ENCODE results near the gene CDC20.

Gene CDC20

DNA sequence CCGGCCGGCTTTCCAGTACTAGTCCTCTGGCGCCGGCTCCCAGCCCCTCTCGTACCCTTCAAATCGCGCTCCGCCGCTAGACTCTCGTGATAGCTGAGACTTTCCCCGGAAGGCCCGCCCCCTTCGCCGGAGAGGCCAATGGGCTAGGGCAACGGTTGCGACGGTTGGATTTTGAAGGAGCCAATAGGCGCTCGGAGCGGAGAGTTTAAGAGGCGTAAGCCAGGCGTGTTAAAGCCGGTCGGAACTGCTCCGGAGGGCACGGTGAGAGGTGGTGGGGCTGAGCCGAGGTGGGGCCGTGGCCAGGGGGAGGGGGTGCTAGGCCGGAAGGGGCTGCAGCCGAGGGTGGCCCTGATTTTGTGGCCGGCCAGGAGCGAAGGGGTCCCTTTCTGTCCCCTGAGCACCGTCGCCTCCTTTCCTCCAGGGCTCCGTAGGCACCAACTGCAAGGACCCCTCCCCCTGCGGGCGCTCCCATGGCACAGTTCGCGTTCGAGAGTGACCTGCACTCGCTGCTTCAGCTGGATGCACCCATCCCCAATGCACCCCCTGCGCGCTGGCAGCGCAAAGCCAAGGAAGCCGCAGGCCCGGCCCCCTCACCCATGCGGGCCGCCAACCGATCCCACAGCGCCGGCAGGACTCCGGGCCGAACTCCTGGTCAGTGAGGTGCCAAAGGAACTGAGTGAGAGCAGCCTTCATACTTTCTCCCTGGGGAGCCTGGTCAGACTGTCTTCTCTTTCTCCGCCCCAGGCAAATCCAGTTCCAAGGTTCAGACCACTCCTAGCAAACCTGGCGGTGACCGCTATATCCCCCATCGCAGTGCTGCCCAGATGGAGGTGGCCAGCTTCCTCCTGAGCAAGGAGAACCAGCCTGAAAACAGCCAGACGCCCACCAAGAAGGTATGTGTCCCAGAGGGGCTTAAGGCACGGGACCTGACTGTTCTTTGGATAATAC is at the start of gene CDC20:
CDC20 (plus strand) TSS at position 236 of the 948 bp plus-strand sequence; CDS start at position 471, 235 bp downstream.
- peak; percentile 91 to 95 for DNase-seq (ENCODE audit: low read depth in 2 of 2)

DNA sequence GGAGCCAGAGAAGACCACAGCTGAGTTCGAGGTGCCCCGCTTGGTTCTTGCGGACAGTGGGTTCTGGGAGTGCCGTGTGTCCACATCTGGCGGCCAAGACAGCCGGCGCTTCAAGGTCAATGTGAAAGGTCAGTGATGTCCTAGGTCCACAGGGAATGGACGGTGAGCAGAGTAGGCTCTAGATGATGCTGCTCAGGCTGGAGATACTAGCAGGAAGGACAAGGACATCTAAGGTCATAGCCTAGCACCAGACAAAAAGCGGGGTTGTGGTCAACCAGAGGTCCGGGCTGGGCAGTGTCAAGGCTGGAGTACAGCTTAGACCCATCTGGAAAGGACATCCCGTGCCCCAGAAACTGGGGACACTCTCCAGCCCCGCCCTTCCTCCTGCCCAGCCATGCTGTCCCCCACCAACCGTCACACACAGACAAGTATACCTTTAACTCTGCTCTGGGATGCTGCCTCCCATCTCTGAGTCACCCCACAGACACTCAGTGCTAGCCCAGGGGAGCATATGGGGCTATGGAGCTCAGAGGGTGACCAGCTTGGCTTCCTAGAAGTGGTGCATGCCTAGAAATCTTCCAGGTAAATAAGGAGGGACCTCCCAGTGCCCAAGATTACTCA is 49.3 kb upstream of the CDC20 start:
- DNase-seq (ENCODE audit: low read depth in 2 of 2): no peak

DNA sequence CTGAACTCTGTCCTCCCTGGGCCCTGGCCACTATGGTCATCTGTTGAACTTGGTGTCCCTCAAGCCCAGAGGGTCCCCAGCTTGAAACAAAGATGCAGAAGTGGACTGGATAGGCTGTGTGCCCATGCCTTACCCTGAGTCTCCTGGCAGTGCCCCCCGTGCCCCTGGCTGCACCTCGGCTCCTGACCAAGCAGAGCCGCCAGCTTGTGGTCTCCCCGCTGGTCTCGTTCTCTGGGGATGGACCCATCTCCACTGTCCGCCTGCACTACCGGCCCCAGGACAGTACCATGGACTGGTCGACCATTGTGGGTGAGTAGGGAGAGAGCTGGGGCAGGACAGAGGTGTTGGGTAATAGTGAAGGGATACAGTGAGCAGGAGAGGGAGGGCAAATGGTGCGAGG is 47.3 kb upstream of the CDC20 start:
- no peak for DNase-seq (ENCODE audit: low read depth in 2 of 2)

DNA sequence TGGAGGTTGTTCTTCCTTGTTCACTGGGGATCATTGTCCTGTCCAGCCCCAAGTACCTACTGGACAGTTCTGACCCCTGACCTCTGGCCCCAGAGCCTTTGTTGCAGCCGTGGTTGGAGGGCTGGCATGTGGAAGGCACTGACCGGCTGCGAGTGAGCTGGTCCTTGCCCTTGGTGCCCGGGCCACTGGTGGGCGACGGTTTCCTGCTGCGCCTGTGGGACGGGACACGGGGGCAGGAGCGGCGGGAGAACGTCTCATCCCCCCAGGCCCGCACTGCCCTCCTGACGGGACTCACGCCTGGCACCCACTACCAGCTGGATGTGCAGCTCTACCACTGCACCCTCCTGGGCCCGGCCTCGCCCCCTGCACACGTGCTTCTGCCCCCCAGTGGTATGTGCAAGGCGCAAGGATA is 46.6 kb upstream of the CDC20 start:
- DNase-seq (ENCODE audit: low read depth in 2 of 2): no peak

DNA sequence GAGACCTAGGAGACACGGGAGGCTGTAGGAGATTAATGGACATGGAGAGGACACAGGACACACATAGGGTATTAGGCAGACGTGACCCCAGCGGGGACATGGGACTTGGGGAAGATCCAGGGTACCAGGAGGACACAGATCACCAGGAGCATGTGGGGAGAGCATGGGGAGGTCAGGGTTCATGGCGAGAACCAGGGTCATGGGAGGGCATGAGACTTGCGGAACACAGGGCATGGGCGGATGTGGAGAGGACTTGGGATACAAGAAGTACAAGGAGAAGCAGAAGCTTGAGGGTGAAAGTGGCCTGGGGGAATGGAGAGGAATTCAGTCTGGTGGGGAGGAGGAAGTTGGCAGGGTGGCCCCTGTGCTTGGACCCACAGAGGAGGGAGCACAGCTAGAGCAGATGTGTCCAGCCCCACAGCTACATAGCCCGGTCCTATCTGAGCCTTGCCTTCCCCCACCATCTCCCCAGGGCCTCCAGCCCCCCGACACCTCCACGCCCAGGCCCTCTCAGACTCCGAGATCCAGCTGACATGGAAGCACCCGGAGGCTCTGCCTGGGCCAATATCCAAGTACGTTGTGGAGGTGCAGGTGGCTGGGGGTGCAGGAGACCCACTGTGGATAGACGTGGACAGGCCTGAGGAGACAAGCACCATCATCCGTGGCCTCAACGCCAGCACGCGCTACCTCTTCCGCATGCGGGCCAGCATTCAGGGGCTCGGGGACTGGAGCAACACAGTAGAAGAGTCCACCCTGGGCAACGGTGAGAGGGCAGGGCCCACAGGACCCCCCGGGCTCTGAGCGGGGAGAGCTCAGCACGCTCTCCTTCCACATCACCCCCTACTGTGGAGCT is 45.9 kb upstream of the CDC20 start:
- DNase-seq (ENCODE audit: low read depth in 2 of 2): no peak

DNA sequence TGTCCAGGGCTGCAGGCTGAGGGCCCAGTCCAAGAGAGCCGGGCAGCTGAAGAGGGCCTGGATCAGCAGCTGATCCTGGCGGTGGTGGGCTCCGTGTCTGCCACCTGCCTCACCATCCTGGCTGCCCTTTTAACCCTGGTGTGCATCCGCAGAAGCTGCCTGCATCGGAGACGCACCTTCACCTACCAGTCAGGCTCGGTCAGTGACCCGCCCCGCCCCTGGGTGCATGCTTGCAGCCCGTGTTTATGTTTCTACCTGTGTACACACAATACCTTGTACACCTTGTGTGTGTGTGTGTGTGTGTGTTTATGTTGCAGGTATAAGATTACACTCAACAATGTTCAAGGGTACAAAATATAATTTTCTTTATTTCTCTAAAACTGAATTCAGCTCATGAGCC is 45.0 kb upstream of the CDC20 start:
- no peak for DNase-seq (ENCODE audit: low read depth in 2 of 2)

DNA sequence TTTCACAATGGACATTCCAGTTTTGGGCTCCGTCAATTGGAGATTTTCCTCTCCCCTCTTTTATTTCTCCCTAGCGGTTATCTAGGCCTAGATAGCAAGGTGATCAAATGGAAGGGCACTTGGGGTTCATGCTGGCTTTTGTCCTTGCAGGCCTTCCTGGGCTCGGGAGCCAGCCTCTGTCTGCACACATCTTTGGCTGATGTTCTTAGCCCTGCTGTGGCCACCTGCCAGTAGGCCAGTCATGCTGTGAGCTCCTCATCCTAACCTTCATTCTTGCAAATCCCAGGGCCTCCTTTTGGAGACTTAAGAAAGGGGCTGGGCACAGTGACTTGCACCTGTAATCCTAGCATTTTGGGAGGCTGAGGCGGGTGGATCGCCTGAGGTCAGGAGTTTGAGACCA is 44.5 kb upstream of the CDC20 start:
- no peak for DNase-seq (ENCODE audit: low read depth in 2 of 2)

DNA sequence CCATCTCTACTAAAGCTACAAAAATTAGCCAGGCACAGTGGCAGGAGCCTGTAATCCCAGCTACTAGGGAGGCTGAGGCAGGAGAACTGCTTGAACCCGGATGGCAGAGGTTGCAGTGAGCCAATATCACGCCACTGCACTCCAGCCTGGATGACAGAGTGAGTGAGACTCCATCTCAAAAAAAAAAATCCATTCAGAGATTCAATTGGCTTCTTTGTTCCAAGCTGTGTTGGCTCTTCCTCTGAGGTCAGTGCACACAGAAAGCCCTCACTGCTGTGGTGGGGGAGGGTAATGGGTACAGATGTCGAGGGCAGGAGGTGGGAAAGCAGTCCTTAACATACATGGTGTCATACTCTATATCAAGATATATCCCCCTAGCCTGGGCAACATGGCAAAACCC is 43.3 kb upstream of the CDC20 start:
- no peak for DNase-seq (ENCODE audit: low read depth in 2 of 2)

DNA sequence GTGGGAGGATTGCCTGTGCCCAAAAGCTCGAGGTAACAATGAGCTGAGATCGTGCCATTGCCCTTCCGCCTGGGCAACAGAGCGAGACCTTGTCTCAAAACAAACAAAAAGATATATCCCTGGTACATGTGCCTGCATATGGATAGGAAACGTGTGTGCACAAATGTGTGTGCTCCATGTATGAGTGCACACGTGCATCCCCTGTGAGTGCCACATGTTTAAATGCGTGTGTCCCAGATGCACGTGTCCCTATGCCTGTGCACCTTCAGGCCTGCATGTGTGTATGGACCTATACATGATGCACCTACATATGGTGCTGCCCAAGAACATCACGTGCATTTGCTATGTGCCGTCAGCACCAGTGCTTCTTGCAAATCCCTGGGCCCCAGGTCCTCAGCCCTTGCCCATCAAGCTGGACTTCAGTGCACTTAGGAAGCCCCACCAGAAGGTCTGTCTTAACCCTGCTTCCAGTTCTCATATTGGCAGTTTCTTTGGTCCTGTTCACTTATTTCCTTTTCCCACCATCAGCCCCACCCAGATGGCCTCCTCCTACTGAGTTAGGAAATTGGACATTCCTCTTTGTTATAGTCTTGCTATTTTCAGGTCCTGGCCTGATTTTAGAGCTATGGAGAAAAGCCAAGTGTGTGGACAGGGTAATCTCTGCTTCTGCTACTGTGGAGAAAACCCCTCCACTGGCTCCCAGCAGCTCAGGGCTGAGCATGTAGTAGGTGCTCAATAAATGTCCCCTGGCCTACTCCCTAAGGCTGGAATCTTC is 42.6 kb upstream of the CDC20 start:
- DNase-seq (ENCODE audit: low read depth in 2 of 2): no peak

DNA sequence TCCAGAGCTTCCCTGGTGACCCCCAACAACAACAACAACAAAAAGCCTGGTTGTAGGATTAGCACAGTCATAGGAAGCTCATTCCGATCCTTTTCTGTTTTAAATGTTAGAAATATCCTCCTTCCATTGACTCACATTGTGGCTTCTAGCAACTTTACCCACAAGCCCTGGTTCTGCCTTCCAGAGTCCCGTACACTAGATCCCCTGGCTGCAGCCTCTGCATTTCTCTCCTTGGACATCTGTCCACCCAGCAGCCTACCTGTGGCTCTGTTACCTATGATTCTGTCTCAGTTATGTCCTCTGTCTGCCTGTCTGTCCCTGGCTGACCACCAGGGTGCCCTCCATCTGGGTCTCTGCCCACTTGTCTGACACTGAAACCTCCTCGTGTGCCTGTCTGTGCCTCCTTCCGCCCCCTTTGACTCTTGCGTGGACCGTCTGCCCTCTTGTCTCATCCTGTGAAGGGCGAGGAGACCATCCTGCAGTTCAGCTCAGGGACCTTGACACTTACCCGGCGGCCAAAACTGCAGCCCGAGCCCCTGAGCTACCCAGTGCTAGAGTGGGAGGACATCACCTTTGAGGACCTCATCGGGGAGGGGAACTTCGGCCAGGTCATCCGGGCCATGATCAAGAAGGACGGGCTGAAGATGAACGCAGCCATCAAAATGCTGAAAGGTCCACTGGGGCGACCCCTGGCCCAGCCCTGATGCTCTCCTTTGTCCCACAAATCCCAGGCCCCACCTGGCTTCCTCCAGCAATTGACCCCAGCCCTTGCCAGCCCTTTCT is 41.9 kb upstream of the CDC20 start:
- no peak for DNase-seq (ENCODE audit: low read depth in 2 of 2)

DNA sequence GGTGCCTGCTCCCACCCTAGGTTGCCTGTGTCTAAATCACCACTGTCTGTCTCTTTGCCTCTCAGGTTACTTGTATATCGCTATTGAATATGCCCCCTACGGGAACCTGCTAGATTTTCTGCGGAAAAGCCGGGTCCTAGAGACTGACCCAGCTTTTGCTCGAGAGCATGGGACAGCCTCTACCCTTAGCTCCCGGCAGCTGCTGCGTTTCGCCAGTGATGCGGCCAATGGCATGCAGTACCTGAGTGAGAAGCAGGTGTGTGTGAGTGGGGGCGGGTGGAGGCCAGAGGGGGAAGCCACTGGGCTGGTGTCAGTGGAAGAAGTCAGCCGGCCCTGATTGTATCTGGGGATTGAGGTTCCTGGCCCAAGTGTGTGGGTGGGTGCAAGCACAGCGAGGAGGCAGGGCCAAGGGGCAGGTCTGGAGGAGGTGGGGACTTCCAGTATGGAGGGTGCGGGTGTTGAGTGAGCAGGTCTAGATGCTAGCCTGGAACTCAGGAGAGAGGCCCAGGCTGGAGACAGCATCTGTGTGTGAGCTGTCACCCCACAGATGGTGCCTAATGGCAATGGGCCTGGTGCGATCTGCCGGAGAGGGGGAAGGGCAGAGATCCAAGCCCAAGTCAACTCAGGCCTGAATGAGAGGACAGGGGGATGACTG is 40.8 kb upstream of the CDC20 start:
- DNase-seq (ENCODE audit: low read depth in 2 of 2): no peak

DNA sequence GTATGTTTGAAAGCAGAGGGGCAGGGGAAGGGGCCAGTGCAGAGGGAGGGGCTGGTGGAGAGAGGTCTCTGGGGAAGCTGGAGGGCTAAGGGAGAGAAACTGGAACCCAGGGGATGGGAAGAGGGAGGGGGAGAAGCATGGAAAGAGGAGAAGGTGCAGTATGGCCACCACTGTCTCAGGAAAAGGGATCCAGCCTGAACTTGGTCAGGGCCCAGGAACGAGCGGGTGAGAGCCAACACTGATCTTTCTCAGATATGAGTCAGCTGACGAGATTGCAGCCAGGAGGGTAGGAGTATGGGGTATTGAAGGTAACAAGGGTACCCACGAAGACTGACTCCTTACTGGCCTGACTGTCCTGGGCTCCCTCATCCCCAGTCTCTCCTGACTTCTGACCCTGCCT is 40.0 kb upstream of the CDC20 start:
- no peak for DNase-seq (ENCODE audit: low read depth in 2 of 2)

DNA sequence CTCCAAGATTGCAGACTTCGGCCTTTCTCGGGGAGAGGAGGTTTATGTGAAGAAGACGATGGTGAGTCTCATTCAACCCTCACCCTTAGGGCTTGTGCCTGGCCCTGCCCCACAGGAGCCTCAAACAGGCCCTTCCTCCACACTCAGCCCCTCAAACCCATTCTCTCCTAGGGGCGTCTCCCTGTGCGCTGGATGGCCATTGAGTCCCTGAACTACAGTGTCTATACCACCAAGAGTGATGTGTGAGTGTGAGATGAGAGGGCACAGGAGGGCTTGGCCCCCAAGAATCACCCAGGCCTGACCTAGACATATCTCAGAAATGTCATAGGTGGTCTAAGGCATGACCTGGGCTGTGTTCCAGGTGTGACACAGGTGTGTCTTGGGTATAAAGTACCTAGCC is 39.5 kb upstream of the CDC20 start:
- no peak for DNase-seq (ENCODE audit: low read depth in 2 of 2)

DNA sequence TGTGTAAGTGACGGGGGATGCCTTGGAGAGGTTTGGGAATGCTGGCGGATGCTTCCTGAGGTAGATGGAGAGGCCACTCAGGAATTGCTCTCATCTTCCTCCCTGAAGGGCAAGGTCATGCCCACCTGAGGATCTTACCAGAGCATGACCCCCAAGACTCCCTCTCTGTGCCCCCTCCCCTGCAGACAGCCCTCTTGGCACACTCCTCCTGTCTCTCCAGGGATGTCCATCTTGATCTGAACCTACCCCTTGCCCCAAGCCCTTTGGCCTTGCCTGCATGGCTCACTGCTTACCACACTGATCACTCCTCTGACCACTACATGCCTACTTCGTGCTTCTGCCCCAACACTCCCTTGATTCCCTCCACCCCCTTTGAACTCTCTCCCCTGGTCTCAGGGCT is 39.0 kb upstream of the CDC20 start:
- DNase-seq (ENCODE audit: low read depth in 2 of 2): no peak

DNA sequence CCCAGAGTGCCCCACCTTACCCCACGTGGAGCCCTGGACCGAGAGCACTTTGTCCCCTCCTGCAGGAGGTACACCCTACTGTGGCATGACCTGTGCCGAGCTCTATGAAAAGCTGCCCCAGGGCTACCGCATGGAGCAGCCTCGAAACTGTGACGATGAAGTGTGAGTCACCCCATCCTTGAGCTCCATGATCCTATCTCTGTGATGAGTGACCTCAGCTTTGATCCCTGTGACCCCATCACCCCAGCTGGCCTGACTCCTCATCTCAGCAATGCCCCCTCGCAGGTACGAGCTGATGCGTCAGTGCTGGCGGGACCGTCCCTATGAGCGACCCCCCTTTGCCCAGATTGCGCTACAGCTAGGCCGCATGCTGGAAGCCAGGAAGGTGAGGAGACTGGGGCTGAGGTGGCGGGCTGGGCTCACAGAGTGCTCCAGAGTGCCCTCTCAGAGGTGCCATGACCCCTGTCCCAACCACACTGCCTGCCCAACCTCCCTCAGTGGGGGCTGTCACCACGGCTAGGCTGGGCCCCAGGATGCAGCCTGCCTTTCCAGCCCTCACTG is 37.4 kb upstream of the CDC20 start:
- no peak for DNase-seq (ENCODE audit: low read depth in 2 of 2)

DNA sequence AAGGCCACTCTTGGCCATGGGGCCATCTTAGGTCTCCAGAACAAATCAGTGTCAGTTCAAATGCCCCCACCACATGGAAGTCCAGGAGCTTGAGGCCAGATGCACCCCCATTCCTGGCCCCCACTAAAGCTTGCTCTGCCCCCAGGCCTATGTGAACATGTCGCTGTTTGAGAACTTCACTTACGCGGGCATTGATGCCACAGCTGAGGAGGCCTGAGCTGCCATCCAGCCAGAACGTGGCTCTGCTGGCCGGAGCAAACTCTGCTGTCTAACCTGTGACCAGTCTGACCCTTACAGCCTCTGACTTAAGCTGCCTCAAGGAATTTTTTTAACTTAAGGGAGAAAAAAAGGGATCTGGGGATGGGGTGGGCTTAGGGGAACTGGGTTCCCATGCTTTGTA is 36.3 kb upstream of the CDC20 start:
- no peak for DNase-seq (ENCODE audit: low read depth in 2 of 2)

DNA sequence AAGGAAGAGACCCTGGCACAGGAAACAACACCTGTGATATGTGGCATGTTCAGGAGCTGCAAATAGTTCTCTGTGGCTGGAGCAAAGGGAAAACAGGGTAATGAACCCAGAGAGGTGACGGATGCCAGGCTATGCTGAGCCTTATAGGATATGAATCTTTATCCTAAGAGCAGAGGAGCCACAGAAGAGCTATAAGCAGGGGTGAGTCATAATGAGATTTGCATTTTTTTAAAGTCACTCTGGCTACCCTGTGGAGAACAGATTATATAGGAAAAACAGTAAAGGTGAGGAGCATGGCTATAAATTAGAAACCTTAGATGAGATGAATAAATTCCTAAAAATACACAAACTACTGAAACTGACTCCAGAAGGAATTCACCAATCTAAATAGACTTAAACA is 34.0 kb upstream of the CDC20 start:
- no peak for DNase-seq (ENCODE audit: low read depth in 2 of 2)

DNA sequence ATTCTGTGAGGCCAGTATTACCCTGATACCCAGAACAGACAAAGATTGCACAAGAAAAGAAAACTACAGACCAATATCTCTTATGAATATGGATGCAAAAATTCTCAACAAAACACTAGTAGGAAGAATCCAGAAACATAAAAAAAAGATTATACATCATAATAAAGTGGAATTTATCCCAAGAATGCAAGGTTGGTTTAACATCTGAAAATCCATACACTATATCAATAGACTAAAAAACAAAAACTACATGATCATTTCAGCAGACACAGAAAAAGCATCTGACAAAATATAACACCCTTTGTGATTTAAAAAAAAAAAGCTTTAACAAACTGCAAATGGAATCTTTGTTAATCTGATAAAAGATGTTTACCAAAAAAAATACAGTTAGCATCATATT is 33.4 kb upstream of the CDC20 start:
- no peak for DNase-seq (ENCODE audit: low read depth in 2 of 2)

DNA sequence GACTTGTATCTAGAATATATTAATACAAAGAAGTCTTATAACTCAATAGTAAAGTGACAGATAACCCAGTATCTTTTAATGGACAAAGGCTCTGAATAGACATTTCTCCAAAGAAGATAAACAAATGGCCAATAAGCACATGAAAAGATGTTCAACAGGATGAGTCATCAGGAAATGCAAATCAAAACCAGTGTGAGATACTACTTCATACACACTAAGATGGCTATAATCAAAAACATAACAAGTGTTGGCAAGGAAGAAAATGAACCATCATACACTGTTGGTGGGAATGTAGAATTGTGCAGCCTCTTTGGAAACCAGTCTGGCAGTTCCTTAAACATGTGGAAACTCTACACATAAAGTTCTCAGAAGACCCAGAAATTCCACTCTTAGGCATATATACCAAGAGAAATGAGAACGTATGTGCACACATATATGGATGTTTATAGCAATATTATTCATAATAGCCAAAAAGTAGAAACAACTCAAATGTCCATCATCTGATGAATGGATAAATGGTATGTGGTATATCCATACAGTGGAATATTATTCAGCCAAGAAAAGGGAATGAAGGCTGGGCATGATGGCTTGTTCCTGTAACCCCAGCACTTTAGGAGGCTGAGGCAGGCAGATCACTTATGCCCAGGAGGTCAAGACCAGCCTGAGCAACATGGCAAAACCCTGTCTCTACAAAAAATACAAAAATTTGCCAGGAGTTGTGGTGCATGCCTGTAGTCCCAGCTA is 31.1 kb upstream of the CDC20 start:
- DNase-seq (ENCODE audit: low read depth in 2 of 2): no peak

Data from stimulated activated CD8-positive, alpha-beta memory T cell treated with anti-CD3 and anti-CD28 coated beads, Interleukin-2, amount 100 ng/mL, for 1 hour (primary cell).